Astrocyte of the hippocampus (primary cell): ENCODE data around the gene SUB1.

Experiments
- DNase-seq: peaks from one replicate; pipeline ENCODE4 v3.0.0; 2011; ENCODE audit warnings: low read depth, low spot score

The SUB1 gene

DNA sequence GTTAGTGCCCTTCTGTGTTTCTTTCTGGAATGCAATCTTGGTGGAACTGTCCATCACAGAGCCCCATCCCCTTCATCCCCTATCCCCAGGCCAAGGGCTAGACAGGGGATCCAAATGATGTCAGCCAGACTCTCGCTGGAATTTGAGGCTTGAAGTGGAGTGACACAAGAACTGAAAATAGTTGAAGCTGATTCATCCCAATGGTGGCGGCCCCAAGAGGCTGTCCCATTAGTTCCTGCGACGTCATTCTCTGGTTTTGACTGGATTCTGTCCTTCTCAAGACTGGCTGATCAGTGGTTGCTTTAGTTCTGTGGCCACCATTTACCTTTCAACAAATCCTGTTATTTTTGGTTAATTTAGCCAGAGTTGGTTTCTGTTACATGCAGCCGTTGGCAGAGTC, 59.9 kb downstream of the SUB1 start:
- DNase-seq, result no peak

DNA sequence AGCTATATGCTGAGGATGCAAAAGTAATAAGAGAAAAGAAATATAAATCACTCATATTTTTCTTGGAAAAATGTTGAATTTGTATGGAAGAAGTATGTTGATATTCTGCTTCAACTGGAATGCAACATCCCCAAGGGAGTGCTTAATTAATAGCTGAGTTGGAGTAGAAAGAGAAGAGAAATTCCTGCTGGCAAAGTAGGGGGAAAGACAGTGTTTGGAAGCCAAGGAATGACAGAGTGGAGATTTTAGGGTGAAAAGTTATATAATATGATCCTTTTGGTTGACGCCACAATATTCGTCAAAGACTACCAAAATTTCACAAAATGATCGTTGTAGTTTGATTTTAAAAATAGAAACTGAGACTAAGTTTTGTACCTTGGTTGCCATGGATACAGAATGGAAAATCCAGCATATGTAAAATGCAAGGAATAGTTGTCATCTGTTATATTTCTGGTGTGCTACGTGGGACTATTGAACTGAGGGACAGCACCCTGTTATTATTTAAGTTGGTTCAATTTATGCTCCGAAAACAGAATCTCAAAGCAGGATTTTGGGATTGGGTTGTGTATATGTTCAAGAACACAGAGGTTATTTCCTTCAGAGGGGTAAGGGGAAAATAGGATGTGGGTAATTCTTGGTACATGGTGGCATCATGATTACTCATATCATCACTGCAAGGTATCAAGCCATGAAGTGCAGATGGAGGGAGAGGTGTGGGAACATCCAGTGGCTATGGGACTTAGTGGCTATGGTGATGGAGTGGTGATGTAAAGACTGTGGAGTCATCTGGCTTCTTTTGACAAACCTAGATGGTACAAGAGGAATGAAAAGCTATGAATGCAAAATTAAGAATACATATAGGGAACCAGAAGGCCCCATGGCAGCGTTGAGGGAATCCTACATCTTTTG, 61.0 kb downstream of the SUB1 start:
- DNase-seq, result no peak

DNA sequence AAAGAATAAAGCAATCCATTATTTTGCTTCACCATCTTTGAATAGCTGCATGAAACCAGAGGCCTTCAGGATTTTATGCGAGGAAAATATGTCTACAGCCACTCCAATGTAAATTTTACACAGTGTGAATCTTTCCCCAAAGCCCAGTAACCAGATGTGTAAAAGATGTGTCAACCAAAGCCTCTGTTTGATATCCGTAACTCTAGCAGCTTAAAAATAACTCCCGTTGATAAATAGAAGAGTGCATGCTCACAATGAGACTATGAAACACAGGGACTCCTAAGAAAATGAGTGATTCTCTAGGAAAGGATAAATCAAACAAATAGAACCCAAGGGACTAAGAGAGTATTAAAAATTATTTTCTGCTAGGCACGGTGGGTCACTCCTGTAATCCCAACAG, 65.7 kb downstream of the SUB1 start:
- DNase-seq, result no peak

DNA sequence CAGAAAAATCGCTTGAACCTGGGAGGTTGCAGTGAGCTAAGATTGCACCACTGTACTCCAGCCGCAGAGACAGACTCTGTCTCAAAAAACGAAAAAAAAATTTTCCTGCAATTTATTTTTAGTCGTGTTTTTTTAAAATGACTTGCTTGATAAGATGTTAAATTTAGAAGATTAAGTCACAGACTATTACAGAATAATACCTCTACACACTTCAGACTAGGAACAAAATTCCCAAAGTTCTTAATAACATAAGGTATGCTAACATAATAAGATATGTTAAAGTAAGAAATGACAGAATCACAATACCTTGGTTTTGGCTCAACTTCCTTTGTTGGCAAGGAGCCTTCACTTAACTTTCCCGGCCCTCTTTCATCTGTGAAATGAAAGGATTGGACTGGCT, 66.3 kb downstream of the SUB1 start:
- DNase-seq, result no peak
